Astrocyte (in vitro differentiated cells and primary cell): ENCODE measurements around the gene CCNK.

Source experiments
- EZH2 ChIP-seq: IDR thresholded peaks from 2 replicates; pipeline ENCODE4 v1.6.1; 2012; ENCODE audit warnings: mild to moderate bottlenecking, low read length, inconsistent platforms; ENCODE audit not compliant: insufficient read depth
- TF ChIP-seq, protein P1 (sequence below): IDR thresholded peaks from 2 replicates; pipeline ENCODE4 v1.5.1; 2011; ENCODE audit warnings: low read depth, mild to moderate bottlenecking, inconsistent platforms, low read length, moderate library complexity; ENCODE audit not compliant: insufficient read depth

GRCh38 chr14:99538275-99538674, 57.1 kb downstream of the CCNK start:
- TF ChIP-seq, protein P1, sequence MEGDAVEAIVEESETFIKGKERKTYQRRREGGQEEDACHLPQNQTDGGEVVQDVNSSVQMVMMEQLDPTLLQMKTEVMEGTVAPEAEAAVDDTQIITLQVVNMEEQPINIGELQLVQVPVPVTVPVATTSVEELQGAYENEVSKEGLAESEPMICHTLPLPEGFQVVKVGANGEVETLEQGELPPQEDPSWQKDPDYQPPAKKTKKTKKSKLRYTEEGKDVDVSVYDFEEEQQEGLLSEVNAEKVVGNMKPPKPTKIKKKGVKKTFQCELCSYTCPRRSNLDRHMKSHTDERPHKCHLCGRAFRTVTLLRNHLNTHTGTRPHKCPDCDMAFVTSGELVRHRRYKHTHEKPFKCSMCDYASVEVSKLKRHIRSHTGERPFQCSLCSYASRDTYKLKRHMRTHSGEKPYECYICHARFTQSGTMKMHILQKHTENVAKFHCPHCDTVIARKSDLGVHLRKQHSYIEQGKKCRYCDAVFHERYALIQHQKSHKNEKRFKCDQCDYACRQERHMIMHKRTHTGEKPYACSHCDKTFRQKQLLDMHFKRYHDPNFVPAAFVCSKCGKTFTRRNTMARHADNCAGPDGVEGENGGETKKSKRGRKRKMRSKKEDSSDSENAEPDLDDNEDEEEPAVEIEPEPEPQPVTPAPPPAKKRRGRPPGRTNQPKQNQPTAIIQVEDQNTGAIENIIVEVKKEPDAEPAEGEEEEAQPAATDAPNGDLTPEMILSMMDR = peak; percentile 20
- TF ChIP-seq EZH2 = no peak
